Frontal cortex (tissue), 4 donors: ENCODE data around the gene RBBP8NL. TPM values are rescaled to one million over a fixed set of nuclear protein-coding genes. Genes with fewer than 3 reads are reported as not detected.

ENCODE experiments used
- DNase-seq, 2 donors: peaks; one replicate each; pipeline ENCODE4 v3.0.0; 2012; ENCODE audit warnings: low spot score in 2 of 2
- FAIRE-seq: peaks from 2 replicates; lab custom pipeline; 2012; peaks lifted over from hg19 to GRCh38; lab: Jason Lieb, UNC
- total RNA-seq: library from RNA; depleted of rRNA; stranded (reverse); fragments of >200 nt; gene quantifications from one replicate; pipeline ENCODE4 v1.2.3, GENCODE V29; 2014
- donor health status: control.
- donor health status: control.
- donor health status: control.

RBBP8NL gene
- total RNA-seq: not detected

GRCh38 chr20:62427172-62428001, at the start of gene RBBP8NL:
Gene RBBP8NL (minus strand): TSS chr20:62427539. CDS start chr20:62419647, 7,892 bp downstream.
- no peak for FAIRE-seq
- no peak for DNase-seq

DNA sequence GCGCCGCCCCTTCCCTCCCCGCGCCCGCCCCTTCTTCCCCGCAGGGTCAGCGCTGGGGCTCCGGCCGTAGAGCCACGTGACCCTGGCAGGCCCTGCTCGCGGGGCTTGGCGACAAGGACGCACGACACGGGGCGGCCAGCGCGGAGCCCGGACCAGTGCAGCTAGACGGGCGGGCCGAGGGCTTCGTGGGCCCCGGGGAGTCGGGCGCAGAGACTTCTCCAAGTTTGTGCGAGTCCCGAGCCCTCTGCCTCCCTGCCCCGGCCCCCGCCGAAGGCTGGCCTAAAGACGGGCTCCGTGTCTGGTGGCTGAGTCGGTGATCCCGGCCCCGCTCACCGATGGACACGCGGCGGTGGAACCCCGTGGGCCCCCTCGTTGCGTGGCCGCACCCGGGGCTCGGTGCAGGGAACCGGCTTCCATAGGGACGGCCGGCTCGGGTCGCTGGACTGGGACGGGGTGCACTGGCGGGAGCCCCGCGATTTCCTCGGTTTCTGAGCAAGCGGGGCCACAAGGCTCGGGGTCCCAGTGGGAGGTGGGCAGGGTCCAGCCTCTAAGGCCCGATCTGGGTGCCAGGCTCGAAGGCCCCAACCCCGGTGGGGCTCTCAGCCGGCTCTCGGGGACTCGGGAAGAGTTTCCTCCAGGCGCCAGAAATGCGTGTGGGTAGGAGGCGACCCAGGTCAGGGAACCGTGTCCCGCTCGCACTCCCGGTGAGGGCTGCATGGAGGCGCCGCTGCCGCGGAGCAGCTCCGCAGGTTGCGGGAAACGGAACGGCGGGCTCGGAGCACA, 48.9 kb upstream of the RBBP8NL start:
- no peak for DNase-seq
- FAIRE-seq: no peak

GRCh38 chr20:62475772-62476055, 48.4 kb upstream of the RBBP8NL start, which contains the start of gene GATA5:
Gene GATA5 (minus strand): TSS chr20:62475995. CDS start chr20:62475521, 474 bp downstream.
- FAIRE-seq (no peak), DNase-seq (no peak)

- FAIRE-seq (no peak), DNase-seq (no peak)
These were observed 47.9 kb upstream of the RBBP8NL start for GRCh38 chr20:62475027-62475771.

DNA sequence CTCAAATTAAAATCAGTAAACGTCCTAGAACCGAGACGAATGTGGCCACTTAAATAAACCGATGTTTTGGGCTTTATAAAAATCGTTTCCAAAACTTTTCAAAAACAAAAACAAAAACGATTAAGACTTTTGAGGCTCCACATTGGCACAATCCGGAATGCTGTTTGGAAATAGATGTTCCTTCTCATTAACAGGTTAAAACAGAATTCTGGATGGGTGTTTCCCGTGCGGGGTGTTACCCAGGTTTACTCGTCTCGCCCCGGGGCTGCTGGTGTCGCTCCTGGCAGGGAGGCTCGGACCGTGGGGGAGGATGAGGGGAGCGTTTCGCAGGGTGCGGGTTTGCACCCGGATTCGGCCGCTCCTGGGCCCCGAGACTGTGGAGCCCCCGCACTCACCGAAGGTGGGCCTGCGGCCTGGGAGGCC, 47.3 kb upstream of the RBBP8NL start:
- DNase-seq (no peak), FAIRE-seq (no peak)

GRCh38 chr20:62473717-62474603, 46.6 kb upstream of the RBBP8NL start:
- no peak for FAIRE-seq
- DNase-seq: no peak

GRCh38 chr20:62472941-62473585, 45.7 kb upstream of the RBBP8NL start:
- no peak for DNase-seq
- no peak for FAIRE-seq

DNA sequence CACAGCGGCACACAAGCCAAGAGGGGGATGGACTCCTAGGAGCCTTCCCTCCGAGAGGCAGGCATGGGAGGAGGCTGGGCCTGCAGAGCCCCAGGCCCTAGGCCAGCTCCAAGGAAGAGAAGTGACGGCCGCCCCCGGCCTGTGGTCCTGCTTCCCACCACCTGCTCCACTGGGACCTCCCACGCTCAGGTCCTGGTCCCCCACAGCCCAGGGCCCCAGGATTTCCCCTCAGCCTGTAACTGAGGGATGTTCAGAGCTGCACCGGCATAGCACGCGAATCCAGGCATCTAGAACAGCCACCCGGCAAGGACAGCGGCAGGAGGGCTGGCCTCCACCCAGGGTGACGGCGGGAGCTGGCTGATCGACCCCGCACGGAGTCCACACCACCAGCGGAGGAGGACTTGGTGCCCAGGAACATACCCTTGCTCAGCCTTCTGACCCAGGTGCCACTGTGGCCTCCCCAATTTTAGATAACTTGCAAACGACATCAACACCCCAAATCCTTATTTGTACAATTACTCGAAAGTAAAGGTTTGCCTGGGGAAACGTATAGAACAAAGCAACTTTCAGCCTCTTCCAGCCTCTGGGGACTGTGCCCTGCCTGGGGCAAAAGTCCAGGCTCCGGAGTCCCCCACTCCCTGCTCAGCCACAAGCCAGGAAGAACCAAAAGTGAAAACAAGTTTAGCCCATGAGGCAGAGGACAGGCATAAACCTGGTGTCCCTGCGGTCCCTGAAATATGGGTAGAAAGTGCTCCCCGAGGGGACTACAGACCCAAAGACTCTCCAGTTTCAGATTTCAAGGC, 45.0 kb upstream of the RBBP8NL start:
- no peak for FAIRE-seq
- no peak for DNase-seq

- FAIRE-seq (no peak), DNase-seq (no peak)
These were observed 43.1 kb upstream of the RBBP8NL start for GRCh38 chr20:62470459-62470858.

DNA sequence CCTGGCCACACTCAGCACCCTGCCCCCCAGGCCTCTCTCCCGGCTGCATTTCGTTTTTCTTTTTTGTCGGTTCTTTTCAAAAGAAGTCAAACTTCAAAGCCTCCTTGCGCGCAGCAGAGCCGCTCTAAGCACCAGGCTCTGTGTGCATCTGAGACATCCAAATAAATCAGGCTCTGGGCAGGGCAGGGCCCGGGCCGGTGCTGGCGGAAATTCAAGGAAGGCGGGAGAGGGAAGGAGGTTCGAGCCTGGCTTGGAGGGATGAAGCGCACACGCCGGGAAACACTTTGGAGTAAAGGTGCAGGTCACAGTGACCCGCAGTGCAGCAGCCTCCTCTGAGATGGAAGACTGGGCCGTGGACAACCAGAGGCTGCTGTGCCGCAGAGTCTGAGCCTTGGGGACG, 42.7 kb upstream of the RBBP8NL start:
- no peak for FAIRE-seq
- DNase-seq: no peak

- DNase-seq: no peak
- no peak for FAIRE-seq
These were observed 42.0 kb upstream of the RBBP8NL start for GRCh38 chr20:62469352-62469751.

- DNase-seq (no peak), FAIRE-seq (no peak)
These were observed 39.6 kb upstream of the RBBP8NL start for GRCh38 chr20:62466806-62467537.

DNA sequence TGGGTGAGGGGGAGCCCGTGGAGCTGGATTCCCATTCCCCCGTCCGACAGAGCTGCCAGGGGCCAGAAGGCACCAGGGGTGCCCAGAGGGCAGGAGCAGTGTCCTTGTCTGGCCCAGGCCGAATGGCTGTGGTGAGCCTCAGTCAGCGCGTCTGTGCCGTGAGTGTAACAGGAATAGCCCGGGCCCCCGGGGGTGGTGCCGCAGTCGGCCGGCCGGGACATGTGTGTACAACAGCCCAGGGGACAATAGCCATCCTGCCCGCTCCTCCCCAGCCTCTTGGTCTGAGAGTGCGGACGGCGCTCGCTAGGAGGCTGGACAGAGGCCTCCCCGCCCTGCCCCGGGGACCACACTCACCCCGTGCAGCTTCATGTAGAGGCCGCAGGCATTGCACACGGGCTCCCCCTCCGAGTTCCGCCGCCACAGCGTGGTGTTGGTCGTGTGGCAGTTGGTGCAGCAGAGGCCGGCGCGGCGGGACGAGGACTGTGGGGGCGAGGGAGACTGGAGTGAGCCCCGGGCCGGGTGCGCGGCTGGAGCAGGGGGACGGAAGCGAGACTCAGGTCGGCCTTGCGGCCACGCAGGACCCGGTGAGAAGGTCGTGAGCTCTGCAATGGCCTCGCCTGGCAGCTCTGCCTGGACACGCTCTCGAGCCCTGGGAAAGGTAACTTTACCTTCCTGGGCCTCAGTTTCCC, 38.9 kb upstream of the RBBP8NL start:
- no peak for FAIRE-seq
- no peak for DNase-seq

- DNase-seq: no peak
- no peak for FAIRE-seq
These were observed 37.7 kb upstream of the RBBP8NL start for GRCh38 chr20:62464990-62465389.

GRCh38 chr20:62464425-62464770, 37.1 kb upstream of the RBBP8NL start:
- no peak for DNase-seq
- no peak for FAIRE-seq

- no peak for FAIRE-seq
- DNase-seq: no peak
These were observed 36.5 kb upstream of the RBBP8NL start for GRCh38 chr20:62463651-62464424.
